Daoy (cell line): ENCODE data around the gene NRN1. TPM values are rescaled to one million over a fixed set of nuclear protein-coding genes. Genes with fewer than 3 reads are reported as not detected.
"Not testable (repeated sequence)": the region's sequence is repeated elsewhere in the genome, so short reads cannot be mapped to it uniquely, and the experiment has no call there.

Experiments
- DNase-seq: peaks from one replicate; pipeline ENCODE4 v3.0.0-alpha.2; 2015; ENCODE audit warnings: low read depth
- total RNA-seq: library from RNA; depleted of rRNA; stranded (reverse); fragments of >200 nt; shearing (Covaris generic); gene quantifications from 2 replicates; pipeline ENCODE4 v1.2.3, GENCODE V29; 2014; rRNA removed

Gene NRN1
- total RNA-seq: 38.3 and 47.5 TPM in 2 replicates

- peak; percentile 72 for DNase-seq
Observed at GRCh38 chr6:6006428-6007365, at the start of gene NRN1. Gene NRN1, minus strand, starts transcription at chr6:6006925. Its CDS starts 176 bp downstream, at chr6:6006749.

- no peak for DNase-seq
Observed at GRCh38 chr6:6052216-6052615, 45.5 kb upstream of the NRN1 start.

- no peak for DNase-seq
Observed at GRCh38 chr6:6046716-6047115, 40.0 kb upstream of the NRN1 start.

- no peak for DNase-seq
Observed at GRCh38 chr6:6039946-6040509, 33.3 kb upstream of the NRN1 start.

- DNase-seq: no peak
Observed at GRCh38 chr6:6037179-6037578, 30.5 kb upstream of the NRN1 start.

GRCh38 chr6:6033858-6034257, 27.1 kb upstream of the NRN1 start:
- no peak for DNase-seq

GRCh38 chr6:6026513-6027205, 19.9 kb upstream of the NRN1 start:
- DNase-seq: no peak

GRCh38 chr6:6025736-6026135, 19.0 kb upstream of the NRN1 start:
- DNase-seq: no peak

- DNase-seq: no peak
Observed at GRCh38 chr6:6024220-6024619, 17.5 kb upstream of the NRN1 start.

GRCh38 chr6:6022841-6023240, 16.1 kb upstream of the NRN1 start:
- DNase-seq: not testable (repeated sequence)

- peak; percentile 96 for DNase-seq
Observed at GRCh38 chr6:6008648-6009421, 2.1 kb upstream of the NRN1 start.

GRCh38 chr6:6008089-6008647, 1.4 kb upstream of the NRN1 start:
- no peak for DNase-seq

- DNase-seq: peak; percentile 72
Observed at GRCh38 chr6:6007366-6008088, 802 bp upstream of the NRN1 start.

- DNase-seq: no peak
Observed at GRCh38 chr6:6006006-6006427, 708 bp downstream of the NRN1 start.

- no peak for DNase-seq
Observed at GRCh38 chr6:6005051-6006005, 1.4 kb downstream of the NRN1 start.

- peak; percentile 51 for DNase-seq
Observed at GRCh38 chr6:6004390-6004995, 2.2 kb downstream of the NRN1 start.

GRCh38 chr6:6003621-6004366, 2.9 kb downstream of the NRN1 start:
- DNase-seq: peak; percentile 68
